ENCODE measurements around the gene GLRA3.

- no peak for TF ChIP-seq CREB1 (IDR thresholded peaks at IDR 0.05; ENCODE audit: low read depth)
- TF ChIP-seq EGR1 (IDR thresholded peaks at IDR 0.05) = no peak
- no peak for TF ChIP-seq TAF1 (IDR thresholded peaks at IDR 0.05; ENCODE audit: low read depth)
- TF ChIP-seq USF1 (IDR thresholded peaks at IDR 0.05) = no peak
- TF ChIP-seq TCF12 (IDR thresholded peaks at IDR 0.05; ENCODE audit: low read depth) = no peak
- TF ChIP-seq RAD21 (IDR thresholded peaks at IDR 0.05; ENCODE audit: low read depth) = no peak
- TF ChIP-seq EP300 (IDR thresholded peaks at IDR 0.05; ENCODE audit: borderline replicate concordance) = no peak
- TF ChIP-seq FOXM1 (IDR thresholded peaks at IDR 0.05; ENCODE audit: borderline replicate concordance, low read depth) = no peak
- TF ChIP-seq CEBPB (IDR thresholded peaks at IDR 0.05) = no peak
- TF ChIP-seq ZBTB7A (IDR thresholded peaks at IDR 0.05; ENCODE audit: low read depth) = no peak
Observed at GRCh38 chr4:174593701-174594100, 235.3 kb downstream of the GLRA3 start.

Data from Ishikawa (cell line).